H1 (cell line): ENCODE measurements around the gene PPIH. TPM values are rescaled to one million over a fixed set of nuclear protein-coding genes. Genes with fewer than 3 reads are reported as not detected.

ENCODE experiments used
- CTCF ChIA-PET: fragments of 300-600 bp; sonication (Branson Sonifier 250); formaldehyde crosslinking; loops from one replicate; lab custom pipeline; 2021; ENCODE audit not compliant: partially characterized antibody; lab: Charles Lee
- POLR2A ChIA-PET: fragments of 300-600 bp; sonication (Branson Sonifier 250); formaldehyde crosslinking; loops from one replicate; lab custom pipeline; 2021; ENCODE audit warnings: inconsistent platforms; ENCODE audit not compliant: partially characterized antibody; lab: Charles Lee
- DNase-seq, 2 experiments: peaks; one replicate each; pipeline versions ENCODE4 v3.0.0 to v3.0.0-alpha.2; 2010 to 2022; ENCODE audit warnings: low spot score in 2 of 2, low read depth in 1 of 2, mixed read lengths in 1 of 2
- FAIRE-seq: peaks from 2 replicates; lab custom pipeline; 2011; peaks lifted over from hg19 to GRCh38; lab: Jason Lieb, UNC
- H2AFZ ChIP-seq: 2 replicates; pipeline ENCODE4 v1.8.1; 2012; ENCODE audit warnings: low read length, inconsistent platforms
- H2AK5ac ChIP-seq: 2 replicates; pipeline ENCODE4 v1.6.1; 2013; ENCODE audit warnings: low read depth, low read length
- H2BK120ac ChIP-seq: replicated peaks from 2 replicates; pipeline ENCODE3; 2013; ENCODE audit warnings: low read depth, low read length, inconsistent platforms
- H2BK12ac ChIP-seq: 2 replicates; pipeline ENCODE4 v1.6.1; 2013; ENCODE audit warnings: low read depth, low read length
- H2BK15ac ChIP-seq: 2 replicates; pipeline ENCODE4 v1.6.1; 2013; ENCODE audit warnings: low read length
- H2BK20ac ChIP-seq: 2 replicates; pipeline ENCODE4 v1.6.1; 2013; ENCODE audit warnings: low read length
- H2BK5ac ChIP-seq: 2 replicates; pipeline ENCODE4 v1.6.1; 2013; ENCODE audit warnings: low read depth, low read length
- H3K14ac ChIP-seq: 2 replicates; pipeline ENCODE4 v1.6.1; 2013; ENCODE audit warnings: inconsistent platforms; ENCODE audit not compliant: insufficient read length
- H3K18ac ChIP-seq: 2 replicates; pipeline ENCODE4 v1.6.1; 2013; ENCODE audit warnings: low read length; ENCODE audit errors: extremely low read depth
- H3K23ac ChIP-seq: 2 replicates; pipeline ENCODE4 v1.6.1; 2013; ENCODE audit warnings: inconsistent platforms; ENCODE audit not compliant: insufficient read length
- H3K23me2 ChIP-seq: 2 replicates; pipeline ENCODE4 v1.6.1; 2013; ENCODE audit warnings: low read depth, low read length
- H3K27ac ChIP-seq: 2 replicates; pipeline ENCODE4 v1.6.1; 2011; ENCODE audit warnings: low read depth, low read length, inconsistent platforms
- H3K27me3 ChIP-seq, 4 experiments: replicated peaks in 1 of 4; 1 replicate in 1 of 4; 2 replicates in 3 of 4; pipeline versions ENCODE4 v1.6.1 to v1.8.1; 2011 to 2013; ENCODE audit warnings: low read length in 3 of 4, mild to moderate bottlenecking in 3 of 4, inconsistent platforms in 2 of 4, mixed read lengths in 2 of 4, moderate library complexity in 1 of 4; ENCODE audit not compliant: control insufficient read depth in 3 of 4, insufficient read depth in 3 of 4; ENCODE audit errors: extremely low read depth in 1 of 4
- H3K36me3 ChIP-seq, 4 experiments: 2 replicates each; pipeline versions ENCODE4 v1.6.1 to v1.8.1; 2011 to 2013; ENCODE audit warnings: mild to moderate bottlenecking in 4 of 4, low read length in 3 of 4, moderate library complexity in 2 of 4, control low read depth in 1 of 4, inconsistent platforms in 1 of 4; ENCODE audit not compliant: insufficient read depth in 4 of 4, control insufficient read depth in 2 of 4
- H3K4ac ChIP-seq: replicated peaks from 2 replicates; pipeline ENCODE3; 2013; ENCODE audit warnings: low read length, low read depth, mixed read lengths, inconsistent platforms; ENCODE audit not compliant: insufficient read length
- H3K4me1 ChIP-seq, 4 experiments: replicated peaks in 1 of 4; 1 replicate in 1 of 4; 2 replicates in 3 of 4; pipeline versions ENCODE4 v1.6.1 to v1.8.1; 2011 to 2013; ENCODE audit warnings: low read length in 3 of 4, inconsistent platforms in 2 of 4, mixed read lengths in 1 of 4; ENCODE audit not compliant: insufficient read depth in 4 of 4, control insufficient read depth in 3 of 4
- H3K4me2 ChIP-seq, 2 experiments: 2 replicates each; pipeline versions ENCODE4 v1.6.1 to v1.8.1; 2011 to 2013; ENCODE audit warnings: low read depth in 2 of 2, low read length in 2 of 2, control low read depth in 1 of 2, inconsistent platforms in 1 of 2, mild to moderate bottlenecking in 1 of 2; ENCODE audit not compliant: insufficient read depth in 1 of 2
- H3K4me3 ChIP-seq, 4 experiments: fragments of 200-600, 300-600 bp in 1 of 4; sonication (generic), shearing (Covaris generic), sonication (Bioruptor Twin) in 1 of 4; 2 replicates each; pipeline versions ENCODE4 v1.5.1 to v1.8.1; 2011 to 2016; ENCODE audit warnings: low read length in 4 of 4, low read depth in 3 of 4, control low read depth in 2 of 4, inconsistent platforms in 2 of 4, mild to moderate bottlenecking in 2 of 4, mixed read lengths in 1 of 4, moderate library complexity in 1 of 4; ENCODE audit not compliant: insufficient read depth in 2 of 4; ENCODE audit errors: extremely low read depth in 1 of 4
- H3K56ac ChIP-seq: replicated peaks from 2 replicates; pipeline ENCODE3; 2013; ENCODE audit warnings: low read depth, mild to moderate bottlenecking, mixed read lengths, low read length, inconsistent platforms; ENCODE audit not compliant: insufficient read length
- H3K79me1 ChIP-seq: 2 replicates; pipeline ENCODE4 v1.6.1; 2013; ENCODE audit warnings: low read depth, low read length, control low read depth
- H3K79me2 ChIP-seq, 2 experiments: 2 replicates each; pipeline versions ENCODE4 v1.6.1 to v1.8.1; 2012 to 2013; ENCODE audit warnings: low read length in 2 of 2, mild to moderate bottlenecking in 2 of 2, inconsistent platforms in 1 of 2; ENCODE audit not compliant: insufficient read depth in 2 of 2, control insufficient read depth in 1 of 2
- H3K9ac ChIP-seq, 4 experiments: replicated peaks in 1 of 4; 1 replicate in 1 of 4; 2 replicates in 3 of 4; pipeline versions ENCODE4 v1.6.1 to v1.8.1; 2011 to 2013; ENCODE audit warnings: low read depth in 3 of 4, low read length in 3 of 4, control low read depth in 2 of 4, mild to moderate bottlenecking in 2 of 4, moderate library complexity in 2 of 4, inconsistent platforms in 1 of 4; ENCODE audit errors: extremely low read depth in 1 of 4
- H3K9me3 ChIP-seq, 2 experiments: 2 replicates each; pipeline versions ENCODE4 v1.6.1 to v1.8.1; 2012 to 2013; ENCODE audit warnings: mild to moderate bottlenecking in 2 of 2, moderate library complexity in 2 of 2, control low read depth in 1 of 2, inconsistent platforms in 1 of 2, low read depth in 1 of 2, low read length in 1 of 2, mixed read lengths in 1 of 2; ENCODE audit not compliant: insufficient read depth in 2 of 2
- H4K20me1 ChIP-seq, 2 experiments: replicated peaks in 1 of 2; 2 replicates each; pipeline versions ENCODE3 to v1.8.1; 2011 to 2013; ENCODE audit warnings: inconsistent platforms in 2 of 2, low read length in 2 of 2, mild to moderate bottlenecking in 1 of 2; ENCODE audit not compliant: insufficient read depth in 2 of 2, control insufficient read depth in 1 of 2
- H4K5ac ChIP-seq: 2 replicates; pipeline ENCODE4 v1.6.1; 2013; ENCODE audit warnings: low read length, low read depth, mixed read lengths, inconsistent platforms; ENCODE audit not compliant: insufficient read length
- H4K8ac ChIP-seq: 2 replicates; pipeline ENCODE4 v1.8.0; 2013; ENCODE audit warnings: mild to moderate bottlenecking, moderate library complexity, low read length, inconsistent platforms; ENCODE audit not compliant: insufficient read depth; ENCODE audit errors: extremely low read depth
- H4K91ac ChIP-seq: replicated peaks from 2 replicates; pipeline ENCODE3; 2013; ENCODE audit warnings: low read length, mixed read lengths, inconsistent platforms; ENCODE audit not compliant: insufficient read length
- CEBPB ChIP-seq: IDR thresholded peaks from 2 replicates; pipeline ENCODE4 v1.6.1; 2012; ENCODE audit warnings: low read depth, low read length
- CHD1 ChIP-seq: IDR thresholded peaks from 2 replicates; pipeline ENCODE4 v1.6.1; 2012; ENCODE audit warnings: low read depth, low read length, improper control_type of control experiment
- CTBP2 ChIP-seq: IDR thresholded peaks from 2 replicates; pipeline ENCODE4 v1.7.0; 2011; ENCODE audit warnings: borderline replicate concordance, mild to moderate bottlenecking, moderate library complexity, mixed read lengths, low read length; ENCODE audit not compliant: insufficient read depth, insufficient read length
- EZH2 ChIP-seq: fragments of 200-600 bp; sonication (generic); IDR thresholded peaks from 2 replicates; pipeline ENCODE4 v1.7.1; 2012; ENCODE audit warnings: low read depth, mild to moderate bottlenecking, moderate library complexity, low read length, inconsistent platforms; ENCODE audit not compliant: severe bottlenecking
- FOSL1 ChIP-seq: IDR thresholded peaks from 2 replicates; pipeline ENCODE4 v1.6.1; 2011; ENCODE audit warnings: mild to moderate bottlenecking, low read depth, low read length, moderate library complexity; ENCODE audit not compliant: insufficient read depth
- GTF2F1 ChIP-seq: IDR thresholded peaks from 2 replicates; pipeline ENCODE4 v1.6.1; 2012; ENCODE audit warnings: low read depth, low read length, improper control_type of control experiment, borderline replicate concordance
- SRF ChIP-seq: IDR thresholded peaks from 2 replicates; pipeline ENCODE4 v1.6.1; 2011; ENCODE audit warnings: mild to moderate bottlenecking, low read depth, low read length, moderate library complexity
- TEAD4 ChIP-seq: IDR thresholded peaks from 2 replicates; pipeline ENCODE4 v1.6.1; 2012; ENCODE audit warnings: low read depth, low read length, inconsistent platforms, mixed read lengths
- USF2 ChIP-seq: IDR thresholded peaks from 2 replicates; pipeline ENCODE4 v1.6.1; 2011; ENCODE audit warnings: low read length, improper control_type of control experiment
- WGBS, 2 experiments: shearing (Covaris generic) in 1 of 2; methylation state at CpG; one replicate each; pipeline versions ENCODE4 v1.1.6 to v1.1.7; 2013 to 2015; ENCODE audit warnings: low lambda C conversion rate in 2 of 2, mixed read lengths in 2 of 2, inconsistent platforms in 1 of 2, low coverage in 1 of 2, missing lambda C conversion rate in 1 of 2; ENCODE audit not compliant: insufficient replicate concordance in 2 of 2, insufficient coverage in 1 of 2, insufficient read length in 1 of 2; ENCODE audit errors: extremely low coverage in 1 of 2, missing lambda C conversion rate in 1 of 2; 5-methylcytosine and 5-hydroxymethylcytosine counted together
- polyA plus RNA-seq, 7 experiments: library from polyadenylated mRNA; depleted of rRNA in 3 of 7; stranded (reverse) in 5 of 7; unstranded in 2 of 7; fragments of >200 nt in 5 of 7; fragments of 200-250 nt in 2 of 7; gene quantifications; 1 replicate in 5 of 7; 2 replicates in 1 of 7; 4 replicates in 1 of 7; pipeline versions ENCODE4 v1.2.1 to v1.2.3, GENCODE V29; 2011 to 2013; ENCODE audit warnings: missing spikeins in 2 of 7, mixed read lengths in 2 of 7
- total RNA-seq: library from RNA; stranded (reverse); fragmentation: NEBNext Ultra II Directional; extraction: Animal tissue kit (Norgen Biotek cat#: 25700); gene quantifications from 2 replicates; pipeline ENCODE4 v1.2.1, GENCODE V29; 2021

PPIH gene
- total and polyA plus RNA-seq, 2 of the 8 experiments (the other 6 are each of a cell fraction or from before 2014, with no cell fraction given) = 78.1 to 91.5 TPM

GRCh38 chr1:42676534-42677087, 18.4 kb downstream of the PPIH start:
- no peak for TF ChIP-seq GTF2F1
- no peak for TF ChIP-seq CHD1
- TF ChIP-seq EZH2 = no peak
- no peak for TF ChIP-seq CEBPB
- no peak for TF ChIP-seq FOSL1
- TF ChIP-seq USF2 = no peak
- TF ChIP-seq TEAD4 = no peak
- TF ChIP-seq CTBP2 = no peak
- no peak for TF ChIP-seq SRF
- TF ChIP-seq, all 59 proteins: peak for 0
- Histone ChIP-seq H3K9me3 (no peaks in the 10 kb centered on the region), H3K27me3 (no peaks in the 10 kb centered on the region), H3K18ac (no peak overlapping the region), H2BK20ac (no peak overlapping the region), H3K4me1 (no peaks in the 10 kb centered on the region; a peak in 2 of 7 replicates), H2BK15ac (no peak overlapping the region), H3K14ac (no peak overlapping the region), H4K5ac (no peak overlapping the region), H2BK12ac (no peak overlapping the region), H2AK5ac (no peak overlapping the region), H2AFZ (no peak overlapping the region), H3K4ac (no peak overlapping the region), H3K36me3 (peaks cover 0 to 22% (median 5%) of the 10 kb centered on the region in 4 experiments; a peak in 4 of 8 replicates), H3K56ac (no peak overlapping the region), H3K79me2 (peaks cover 0 to 18% of the 10 kb centered on the region in 2 experiments; a peak in 2 of 4 replicates), H3K4me2 (no peak overlapping the region), H4K20me1 (no peaks in the 10 kb centered on the region), H3K9ac (no peak overlapping the region), H4K91ac (no peak overlapping the region), H3K79me1 (no peaks in the 10 kb centered on the region; the same call in 1 of the 2 replicates), H3K4me3 (no peak overlapping the region), H2BK120ac (no peak overlapping the region), H4K8ac (no peak overlapping the region), H3K23me2 (peaks cover 6% of the 10 kb centered on the region), H2BK5ac (no peak overlapping the region), H3K23ac (no peak overlapping the region), H3K27ac (no peak overlapping the region)
- no peak for FAIRE-seq
- ChIA-PET CTCF (interaction anchor here (0.6 to 1.1 kb wide), 3 partner anchors 60 to 325 kb away, joined by 3 to 4 read pairs (median 4); no protein-coding TSS in a partner anchor), POLR2A (interaction anchor here (1.3 to 3.7 kb wide), 4 partner anchors 14 to 27 kb away, joined by 4 to 16 read pairs (median 5); no protein-coding TSS in a partner anchor)
- 96% methylated on average over 3 of the region's 3 CpGs; no CpG with 5 or more reads in 1 of the 2 experiments for WGBS, 2 experiments
- no peak for DNase-seq
